Pancreas (tissue), 10 donors: Measurements from ENCODE around the gene GRM4. TPM values are rescaled to one million over a fixed set of nuclear protein-coding genes. Genes with fewer than 3 reads are reported as not detected.
"Not testable (repeated sequence)": the region's sequence is repeated elsewhere in the genome, so short reads cannot be mapped to it uniquely, and the experiment has no call there.

Source experiments
- ATAC-seq, 4 donors: fragments of 200-7000 bp; cut with Tn5 transposase; one replicate each; pipeline versions ENCODE4 v1.8.0 to v1.9.1; 2020; ENCODE audit warnings: mild to moderate bottlenecking in 4 of 4, moderate library complexity in 4 of 4
- DNase-seq, 6 donors: peaks; one replicate each; pipeline ENCODE4 v3.0.0-alpha.2; 2020
- FAIRE-seq: peaks from 2 replicates; lab custom pipeline; 2012; peaks lifted over from hg19 to GRCh38; lab: Jason Lieb, UNC
- H3K27ac ChIP-seq, 4 donors: fragments of 200-600 bp; sonication (generic); 1 replicate in 3 of 4; 2 replicates in 1 of 4; pipeline versions ENCODE4 v1.5.0 to v1.8.0; 2020
- H3K27me3 ChIP-seq, 4 donors: fragments of 200-600 bp; one replicate each; pipeline ENCODE4 v1.8.0; 2021
- H3K36me3 ChIP-seq, 3 donors: fragments of 200-600 bp; sonication (generic) in 1 of 3; one replicate each; pipeline versions ENCODE4 v1.5.0 to v1.8.0; 2020 to 2021
- H3K4me1 ChIP-seq, 3 donors: fragments of 200-600 bp; one replicate each; pipeline ENCODE4 v1.8.0; 2021
- H3K4me3 ChIP-seq, 4 donors: fragments of 200-600 bp; sonication (generic) in 2 of 4; one replicate each; pipeline versions ENCODE4 v1.5.0 to v1.8.0; 2020 to 2021
- H3K9me3 ChIP-seq, 4 donors: fragments of 200-600 bp; one replicate each; pipeline ENCODE4 v1.8.0; 2021
- WGBS, 2 donors: extraction: QIAGEN DNeasy Blood & Tissue Kit; methylation state at CpG; one replicate each; pipeline ENCODE4 v1.1.7; 2013; 5-methylcytosine and 5-hydroxymethylcytosine counted together
- intact Hi-C, 3 donors: fragments of 100-400 bp; cut with DNase I; formaldehyde crosslinking; loops; one replicate each; pipeline versions ENCODE4 v1.11.1 to v1.14.2; 2022
- polyA plus RNA-seq, 2 donors: library from polyadenylated mRNA; stranded (reverse); fragments of 200-250 nt; gene quantifications; one replicate each; pipeline ENCODE4 v1.2.3, GENCODE V29; 2013
- total RNA-seq, 6 donors: library from RNA; stranded (reverse); fragmentation: NEBNext Ultra II Directional in 4 of 6; extraction: Animal tissue kit (Norgen Biotek cat#: 25700) in 4 of 6; gene quantifications; one replicate each; pipeline versions ENCODE4 v1.2.1 to v1.2.4, GENCODE V29; 2021 to 2023
- TF ChIP-seq, protein P1 (sequence below), 4 donors: fragments of 200-600 bp; sonication (generic) in 3 of 4; IDR thresholded peaks; one replicate each; pipeline versions ENCODE4 v1.5.0 to v1.8.0; 2021; ENCODE audit warnings: antibody characterized with exemption in 4 of 4
- donor health status: healthy with polysubstance abuse.
- donor health status: DM: no; HTN: no; CAD: no; lungs with moderate emphysema.
- donor health status: DM: no; HTN: no; CAD: no.
- donor health status: control.
- donor health status: control.
- donor health status: Bipolar disorder and iron deficiency.
- donor health status: DM: yes; HTN: yes; CAD: no.
- donor health status: DM: no; HTN: no; CAD: no.
- donor health status: DM: no; HTN: no; CAD: no.
- donor health status: DM: yes; HTN: yes; CAD: no.

The GRM4 gene
- total and polyA plus RNA-seq, 8 donors: 0.23 to 6.8 (median 1.3) TPM

DNA sequence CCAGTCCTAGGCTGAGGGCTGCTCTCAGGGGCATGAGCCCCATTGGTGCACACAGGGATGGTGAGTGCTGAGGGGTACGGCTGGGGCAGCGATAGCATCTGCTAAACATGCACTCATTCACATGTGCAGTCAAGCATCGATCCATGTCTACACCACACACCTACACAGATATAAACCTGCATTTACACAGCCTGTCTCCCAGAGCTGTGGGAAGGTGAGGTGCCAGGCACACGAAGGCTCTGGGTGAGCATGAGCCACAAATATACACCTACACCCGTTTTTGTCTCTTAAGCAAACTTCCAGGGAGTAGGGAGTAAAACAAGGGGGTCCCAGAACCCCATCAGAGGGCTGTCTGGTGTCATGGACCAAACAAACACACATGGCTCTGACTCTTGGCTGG is 99.3 kb downstream of the GRM4 start:
- intact Hi-C loops: no loop called here
- DNase-seq (no peak), ATAC-seq (no peak), FAIRE-seq (no peak)
- Histone ChIP-seq H3K27ac (no peak overlapping the region), H3K4me3 (no peak overlapping the region), H3K4me1 (no peaks in the 10 kb centered on the region), H3K9me3 (no peaks in the 10 kb centered on the region), H3K27me3 (no peaks in the 10 kb centered on the region), H3K36me3 (no peaks in the 10 kb centered on the region)
- WGBS, 2 donors: 56 to 62% methylated on average over 5 of the region's 5 CpGs
- TF ChIP-seq, protein P1, sequence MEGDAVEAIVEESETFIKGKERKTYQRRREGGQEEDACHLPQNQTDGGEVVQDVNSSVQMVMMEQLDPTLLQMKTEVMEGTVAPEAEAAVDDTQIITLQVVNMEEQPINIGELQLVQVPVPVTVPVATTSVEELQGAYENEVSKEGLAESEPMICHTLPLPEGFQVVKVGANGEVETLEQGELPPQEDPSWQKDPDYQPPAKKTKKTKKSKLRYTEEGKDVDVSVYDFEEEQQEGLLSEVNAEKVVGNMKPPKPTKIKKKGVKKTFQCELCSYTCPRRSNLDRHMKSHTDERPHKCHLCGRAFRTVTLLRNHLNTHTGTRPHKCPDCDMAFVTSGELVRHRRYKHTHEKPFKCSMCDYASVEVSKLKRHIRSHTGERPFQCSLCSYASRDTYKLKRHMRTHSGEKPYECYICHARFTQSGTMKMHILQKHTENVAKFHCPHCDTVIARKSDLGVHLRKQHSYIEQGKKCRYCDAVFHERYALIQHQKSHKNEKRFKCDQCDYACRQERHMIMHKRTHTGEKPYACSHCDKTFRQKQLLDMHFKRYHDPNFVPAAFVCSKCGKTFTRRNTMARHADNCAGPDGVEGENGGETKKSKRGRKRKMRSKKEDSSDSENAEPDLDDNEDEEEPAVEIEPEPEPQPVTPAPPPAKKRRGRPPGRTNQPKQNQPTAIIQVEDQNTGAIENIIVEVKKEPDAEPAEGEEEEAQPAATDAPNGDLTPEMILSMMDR (IDR thresholded peaks at IDR 0.05): no peak

DNA sequence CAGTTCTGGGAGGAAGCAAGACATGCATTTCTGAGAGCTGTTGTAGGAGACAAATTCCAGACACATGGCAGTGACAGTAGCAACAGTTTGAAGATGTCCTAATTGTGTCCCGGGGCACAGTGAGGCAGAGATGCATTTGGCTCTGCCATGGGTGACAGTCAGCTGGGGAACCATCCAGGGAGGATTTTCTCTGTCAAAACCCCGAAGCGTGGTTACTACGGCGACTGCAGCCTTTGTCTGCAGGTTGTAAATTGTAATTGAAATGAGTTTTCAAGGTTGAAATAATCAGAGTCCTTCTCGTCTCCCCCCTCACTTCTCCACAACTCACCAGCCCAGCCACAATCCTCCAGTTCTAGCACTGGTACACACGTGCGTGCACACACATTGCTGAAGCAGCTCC is 100.1 kb downstream of the GRM4 start:
- intact Hi-C loops: no loop called here
- Histone ChIP-seq H3K4me3 (no peak overlapping the region), H3K9me3 (no peaks in the 10 kb centered on the region), H3K36me3 (no peaks in the 10 kb centered on the region), H3K27me3 (no peaks in the 10 kb centered on the region), H3K27ac (no peak overlapping the region), H3K4me1 (no peaks in the 10 kb centered on the region)
- no peak for ATAC-seq
- TF ChIP-seq, protein P1 (IDR thresholded peaks at IDR 0.05): no peak
- no peak for DNase-seq
- no peak for FAIRE-seq
- WGBS, 2 donors: 27 to 28% methylated on average over 8 of the region's 8 CpGs

DNA sequence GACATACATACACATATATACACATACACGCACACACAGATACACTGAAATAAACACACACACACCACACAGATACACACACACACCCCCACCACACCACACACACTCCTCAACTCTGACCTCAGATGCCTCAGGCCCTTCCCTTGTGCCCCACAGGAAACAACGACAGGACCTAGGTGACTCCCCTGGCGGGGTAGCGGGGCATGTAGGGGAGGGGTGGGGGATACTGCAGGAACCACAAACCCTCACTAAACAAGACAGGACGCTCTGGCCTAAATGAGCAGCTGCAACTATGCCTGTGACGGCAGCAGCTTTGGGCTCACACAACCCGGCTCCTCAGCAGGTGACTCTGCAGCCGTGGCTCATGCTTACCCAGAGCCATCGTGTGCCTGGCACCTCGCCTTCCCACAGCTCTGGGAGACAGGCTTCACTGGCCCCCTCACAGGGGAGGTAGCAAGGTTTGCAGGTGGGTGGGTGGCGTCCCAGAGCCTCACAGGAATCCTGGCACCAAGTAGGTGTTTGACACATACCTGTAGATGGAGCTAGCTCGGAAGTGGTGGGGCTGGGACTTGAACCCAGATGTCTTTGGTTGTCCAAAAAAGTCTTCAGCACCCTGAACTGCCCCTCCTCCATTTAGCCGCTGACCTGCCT is 100.8 kb downstream of the GRM4 start:
- Histone ChIP-seq H3K36me3 (no peaks in the 10 kb centered on the region), H3K27me3 (no peaks in the 10 kb centered on the region), H3K9me3 (no peaks in the 10 kb centered on the region), H3K4me1 (no peaks in the 10 kb centered on the region), H3K4me3 (no peak overlapping the region), H3K27ac (no peak overlapping the region)
- FAIRE-seq (no peak), DNase-seq (no peak), ATAC-seq (no peak)
- 56 to 65% methylated on average over 13 of the region's 13 CpGs for WGBS, 2 donors
- TF ChIP-seq, protein P1 (IDR thresholded peaks at IDR 0.05): no peak
- intact Hi-C loops: no loop called here

DNA sequence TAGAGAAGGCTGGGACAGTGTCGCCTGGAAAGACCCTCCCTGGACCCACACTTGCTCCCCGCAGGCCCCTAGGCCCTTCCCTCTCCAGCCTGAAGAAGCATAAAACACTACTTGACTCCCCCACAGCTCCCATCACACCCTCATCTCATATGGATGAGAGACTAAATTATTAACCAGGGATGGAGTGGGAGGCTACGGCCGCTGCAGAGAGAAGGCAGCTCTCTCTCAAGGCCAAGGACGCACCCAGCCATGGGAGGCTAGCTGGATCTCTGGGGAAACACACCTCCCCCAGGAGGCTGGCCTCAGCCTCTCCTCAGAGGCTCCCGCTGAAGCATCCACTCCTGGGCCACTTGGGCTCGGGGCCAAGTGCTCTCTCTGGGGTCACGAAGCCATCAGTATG is 102.5 kb downstream of the GRM4 start:
- no peak overlapping the region for H3K27ac ChIP-seq
- FAIRE-seq: no peak
- H3K4me3 ChIP-seq: no peak overlapping the region
- TF ChIP-seq, protein P1 (IDR thresholded peaks at IDR 0.05): no peak
- DNase-seq: no peak
- intact Hi-C loops: no loop called here
- no peaks in the 10 kb centered on the region for H3K9me3 ChIP-seq
- H3K4me1 ChIP-seq: no peaks in the 10 kb centered on the region
- H3K27me3 ChIP-seq: no peaks in the 10 kb centered on the region
- WGBS, 2 donors: 77 to 88% methylated on average over 8 of the region's 8 CpGs
- no peaks in the 10 kb centered on the region for H3K36me3 ChIP-seq
- ATAC-seq: no peak

DNA sequence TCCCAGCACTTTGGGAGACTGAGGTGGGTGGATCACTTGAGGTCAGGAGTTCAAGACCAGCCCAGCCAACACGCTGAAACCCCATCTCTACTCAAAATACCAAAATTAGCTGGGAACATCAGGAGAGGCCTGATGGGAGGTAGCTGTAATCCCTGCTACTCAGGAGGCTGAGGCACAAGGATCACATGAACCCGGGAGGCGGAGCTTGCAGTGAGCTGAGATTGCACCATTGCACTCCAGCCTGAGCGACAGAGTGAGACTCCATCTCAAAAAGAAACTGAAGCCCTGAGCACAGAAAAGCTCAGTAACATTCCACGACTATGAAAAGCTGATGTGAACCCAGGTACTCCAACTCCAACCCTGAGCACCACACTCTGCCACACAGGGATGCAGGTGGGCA is 103.9 kb downstream of the GRM4 start:
- H3K4me3 ChIP-seq, FAIRE-seq, intact Hi-C loops, H3K27me3 ChIP-seq, H3K27ac ChIP-seq, ATAC-seq, H3K36me3 ChIP-seq, H3K9me3 ChIP-seq, H3K4me1 ChIP-seq, DNase-seq: not testable (repeated sequence)
- 79 to 87% methylated on average over 5 of the region's 5 CpGs for WGBS, 2 donors
